ENCODE results near the gene EPS15. TPM values are rescaled to one million over a fixed set of nuclear protein-coding genes. Genes with fewer than 3 reads are reported as not detected.
A peak's percentile ranks its signal among the peaks of the same experiment; 100 is the strongest.

EPS15 gene
- total and polyA plus RNA-seq, 2 of the 13 experiments (the other 11 are each of a cell fraction or from before 2014, with no cell fraction given): 14.3 to 19.3 TPM

DNA sequence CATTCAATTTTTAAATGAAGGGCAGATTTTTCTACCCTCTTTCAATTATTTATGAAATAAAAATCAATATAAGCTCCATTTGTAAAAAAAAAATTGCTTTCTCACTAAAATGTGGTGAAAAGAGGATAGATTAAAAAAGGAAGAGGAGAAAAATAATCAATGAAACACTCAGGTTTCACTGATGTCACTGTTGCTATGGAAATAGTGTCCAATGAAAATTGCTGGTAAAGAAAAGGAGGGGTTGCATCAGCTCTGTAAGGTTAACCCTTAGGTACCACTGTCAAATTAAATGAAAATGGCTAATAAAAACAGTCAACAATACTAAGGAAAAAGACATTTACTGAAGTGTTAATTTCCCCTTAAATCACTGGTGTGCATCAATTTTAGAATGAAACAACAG lies 97.1 kb downstream of the EPS15 start (continued):
- no peak for TF ChIP-seq SOX6 (IDR thresholded peaks at IDR 0.05)
- no peak for TF ChIP-seq SOX6 (CRISPR knock-in tag; IDR thresholded peaks at IDR 0.05)
- TF ChIP-seq SAP130 (CRISPR knock-in tag; IDR thresholded peaks at IDR 0.05; ENCODE audit: low read depth): no peak
- TF ChIP-seq, protein P1, sequence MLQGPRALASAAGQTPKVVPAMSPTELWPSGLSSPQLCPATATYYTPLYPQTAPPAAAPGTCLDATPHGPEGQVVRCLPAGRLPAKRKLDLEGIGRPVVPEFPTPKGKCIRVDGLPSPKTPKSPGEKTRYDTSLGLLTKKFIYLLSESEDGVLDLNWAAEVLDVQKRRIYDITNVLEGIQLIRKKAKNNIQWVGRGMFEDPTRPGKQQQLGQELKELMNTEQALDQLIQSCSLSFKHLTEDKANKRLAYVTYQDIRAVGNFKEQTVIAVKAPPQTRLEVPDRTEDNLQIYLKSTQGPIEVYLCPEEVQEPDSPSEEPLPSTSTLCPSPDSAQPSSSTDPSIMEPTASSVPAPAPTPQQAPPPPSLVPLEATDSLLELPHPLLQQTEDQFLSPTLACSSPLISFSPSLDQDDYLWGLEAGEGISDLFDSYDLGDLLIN (CRISPR knock-in tag; IDR thresholded peaks at IDR 0.05; ENCODE audit: borderline replicate concordance): no peak
- TF ChIP-seq, protein P2, sequence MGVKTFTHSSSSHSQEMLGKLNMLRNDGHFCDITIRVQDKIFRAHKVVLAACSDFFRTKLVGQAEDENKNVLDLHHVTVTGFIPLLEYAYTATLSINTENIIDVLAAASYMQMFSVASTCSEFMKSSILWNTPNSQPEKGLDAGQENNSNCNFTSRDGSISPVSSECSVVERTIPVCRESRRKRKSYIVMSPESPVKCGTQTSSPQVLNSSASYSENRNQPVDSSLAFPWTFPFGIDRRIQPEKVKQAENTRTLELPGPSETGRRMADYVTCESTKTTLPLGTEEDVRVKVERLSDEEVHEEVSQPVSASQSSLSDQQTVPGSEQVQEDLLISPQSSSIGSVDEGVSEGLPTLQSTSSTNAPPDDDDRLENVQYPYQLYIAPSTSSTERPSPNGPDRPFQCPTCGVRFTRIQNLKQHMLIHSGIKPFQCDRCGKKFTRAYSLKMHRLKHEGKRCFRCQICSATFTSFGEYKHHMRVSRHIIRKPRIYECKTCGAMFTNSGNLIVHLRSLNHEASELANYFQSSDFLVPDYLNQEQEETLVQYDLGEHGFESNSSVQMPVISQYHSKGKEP (CRISPR knock-in tag; IDR thresholded peaks at IDR 0.05): no peak
- TF ChIP-seq, protein P3, sequence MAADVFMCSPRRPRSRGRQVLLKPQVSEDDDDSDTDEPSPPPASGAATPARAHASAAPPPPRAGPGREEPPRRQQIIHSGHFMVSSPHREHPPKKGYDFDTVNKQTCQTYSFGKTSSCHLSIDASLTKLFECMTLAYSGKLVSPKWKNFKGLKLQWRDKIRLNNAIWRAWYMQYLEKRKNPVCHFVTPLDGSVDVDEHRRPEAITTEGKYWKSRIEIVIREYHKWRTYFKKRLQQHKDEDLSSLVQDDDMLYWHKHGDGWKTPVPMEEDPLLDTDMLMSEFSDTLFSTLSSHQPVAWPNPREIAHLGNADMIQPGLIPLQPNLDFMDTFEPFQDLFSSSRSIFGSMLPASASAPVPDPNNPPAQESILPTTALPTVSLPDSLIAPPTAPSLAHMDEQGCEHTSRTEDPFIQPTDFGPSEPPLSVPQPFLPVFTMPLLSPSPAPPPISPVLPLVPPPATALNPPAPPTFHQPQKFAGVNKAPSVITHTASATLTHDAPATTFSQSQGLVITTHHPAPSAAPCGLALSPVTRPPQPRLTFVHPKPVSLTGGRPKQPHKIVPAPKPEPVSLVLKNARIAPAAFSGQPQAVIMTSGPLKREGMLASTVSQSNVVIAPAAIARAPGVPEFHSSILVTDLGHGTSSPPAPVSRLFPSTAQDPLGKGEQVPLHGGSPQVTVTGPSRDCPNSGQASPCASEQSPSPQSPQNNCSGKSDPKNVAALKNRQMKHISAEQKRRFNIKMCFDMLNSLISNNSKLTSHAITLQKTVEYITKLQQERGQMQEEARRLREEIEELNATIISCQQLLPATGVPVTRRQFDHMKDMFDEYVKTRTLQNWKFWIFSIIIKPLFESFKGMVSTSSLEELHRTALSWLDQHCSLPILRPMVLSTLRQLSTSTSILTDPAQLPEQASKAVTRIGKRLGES (CRISPR knock-in tag; IDR thresholded peaks at IDR 0.05; ENCODE audit: borderline replicate concordance): no peak
- no peak for TF ChIP-seq ATF7 (IDR thresholded peaks at IDR 0.05)
- no peak for TF ChIP-seq ATF7 (CRISPR knock-in tag; IDR thresholded peaks at IDR 0.05)
- TF ChIP-seq SIN3A (IDR thresholded peaks at IDR 0.05; ENCODE audit: borderline replicate concordance, low read depth, low read length): no peak
- no peak for TF ChIP-seq ZNF781 (CRISPR knock-in tag; IDR thresholded peaks at IDR 0.05; ENCODE audit: borderline replicate concordance, not compliant biosample characterization)
- peak; percentile 99 for TF ChIP-seq RFXAP (CRISPR knock-in tag; IDR thresholded peaks at IDR 0.05; ENCODE audit: borderline replicate concordance)
- no peak for TF ChIP-seq ATRX (CRISPR knock-in tag; IDR thresholded peaks at IDR 0.05; ENCODE audit: borderline replicate concordance)
- TF ChIP-seq REPIN1 (CRISPR knock-in tag; IDR thresholded peaks at IDR 0.05; ENCODE audit: borderline replicate concordance, low read depth): no peak
- TF ChIP-seq ONECUT2 (CRISPR knock-in tag; IDR thresholded peaks at IDR 0.05): no peak
- TF ChIP-seq ZNF317 (CRISPR knock-in tag; IDR thresholded peaks at IDR 0.05): no peak
- TF ChIP-seq, protein P4, sequence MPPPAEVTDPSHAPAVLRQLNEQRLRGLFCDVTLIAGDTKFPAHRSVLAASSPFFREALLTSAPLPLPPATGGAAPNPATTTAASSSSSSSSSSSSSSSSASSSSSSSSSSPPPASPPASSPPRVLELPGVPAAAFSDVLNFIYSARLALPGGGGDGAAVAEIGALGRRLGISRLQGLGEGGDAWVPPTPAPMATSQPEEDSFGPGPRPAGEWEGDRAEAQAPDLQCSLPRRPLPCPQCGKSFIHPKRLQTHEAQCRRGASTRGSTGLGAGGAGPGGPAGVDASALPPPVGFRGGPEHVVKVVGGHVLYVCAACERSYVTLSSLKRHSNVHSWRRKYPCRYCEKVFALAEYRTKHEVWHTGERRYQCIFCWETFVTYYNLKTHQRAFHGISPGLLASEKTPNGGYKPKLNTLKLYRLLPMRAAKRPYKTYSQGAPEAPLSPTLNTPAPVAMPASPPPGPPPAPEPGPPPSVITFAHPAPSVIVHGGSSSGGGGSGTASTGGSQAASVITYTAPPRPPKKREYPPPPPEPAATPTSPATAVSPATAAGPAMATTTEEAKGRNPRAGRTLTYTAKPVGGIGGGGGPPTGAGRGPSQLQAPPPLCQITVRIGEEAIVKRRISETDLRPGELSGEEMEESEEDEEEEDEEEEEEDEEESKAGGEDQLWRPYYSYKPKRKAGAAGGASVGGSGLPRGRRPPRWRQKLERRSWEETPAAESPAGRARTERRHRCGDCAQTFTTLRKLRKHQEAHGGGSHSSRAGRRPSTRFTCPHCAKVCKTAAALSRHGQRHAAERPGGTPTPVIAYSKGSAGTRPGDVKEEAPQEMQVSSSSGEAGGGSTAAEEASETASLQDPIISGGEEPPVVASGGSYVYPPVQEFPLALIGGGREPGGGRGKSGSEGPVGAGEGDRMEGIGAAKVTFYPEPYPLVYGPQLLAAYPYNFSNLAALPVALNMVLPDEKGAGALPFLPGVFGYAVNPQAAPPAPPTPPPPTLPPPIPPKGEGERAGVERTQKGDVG (CRISPR knock-in tag; IDR thresholded peaks at IDR 0.05; ENCODE audit: borderline replicate concordance): no peak
- TF ChIP-seq SOX13 (IDR thresholded peaks at IDR 0.05): no peak
- no peak for TF ChIP-seq SOX13 (CRISPR knock-in tag; conservative IDR thresholded peaks at IDR 0.05 in 1 of 2, IDR thresholded peaks at IDR 0.05 in 1 of 2)
- no peak for TF ChIP-seq ZNF33A (CRISPR knock-in tag; IDR thresholded peaks at IDR 0.05; ENCODE audit: borderline replicate concordance)
